Measurements from ENCODE around the gene CEP89. TPM values are rescaled to one million over a fixed set of nuclear protein-coding genes. Genes with fewer than 3 reads are reported as not detected.

The CEP89 gene
- total and polyA plus RNA-seq, 4 donors, result 8.7 to 18.7 (median 14.0) TPM

- Histone ChIP-seq H3K36me3 (ENCODE audit: control insufficient read depth in 4 of 4, insufficient read depth in 4 of 4, low read length in 4 of 4) (no peaks in the 10 kb centered on the region), H3K4me3 (no peak overlapping the region), H3K4me1 (ENCODE audit: control insufficient read depth in 5 of 5, insufficient read depth in 5 of 5, low read length in 5 of 5) (no peaks in the 10 kb centered on the region), H3K9me3 (ENCODE audit: control insufficient read depth in 4 of 4, insufficient read depth in 3 of 4, low read length in 3 of 4) (no peaks in the 10 kb centered on the region), H3K9ac (ENCODE audit: insufficient read depth in 1 of 2, low read length in 2 of 2) (no peak overlapping the region), H3K27ac (ENCODE audit: low read depth in 1 of 2, low read length in 1 of 2) (no peak overlapping the region), H3K27me3 (ENCODE audit: control insufficient read depth in 3 of 3, insufficient read depth in 3 of 3, low read length in 2 of 3) (no peaks in the 10 kb centered on the region)
- no peak for DNase-seq
- ATAC-seq (ENCODE audit: insufficient read depth, low FRiP score), result no peak
- WGBS, 2 donors, result 91 to 92% methylated on average over 19 of the region's 19 CpGs
- TF ChIP-seq, protein P1, sequence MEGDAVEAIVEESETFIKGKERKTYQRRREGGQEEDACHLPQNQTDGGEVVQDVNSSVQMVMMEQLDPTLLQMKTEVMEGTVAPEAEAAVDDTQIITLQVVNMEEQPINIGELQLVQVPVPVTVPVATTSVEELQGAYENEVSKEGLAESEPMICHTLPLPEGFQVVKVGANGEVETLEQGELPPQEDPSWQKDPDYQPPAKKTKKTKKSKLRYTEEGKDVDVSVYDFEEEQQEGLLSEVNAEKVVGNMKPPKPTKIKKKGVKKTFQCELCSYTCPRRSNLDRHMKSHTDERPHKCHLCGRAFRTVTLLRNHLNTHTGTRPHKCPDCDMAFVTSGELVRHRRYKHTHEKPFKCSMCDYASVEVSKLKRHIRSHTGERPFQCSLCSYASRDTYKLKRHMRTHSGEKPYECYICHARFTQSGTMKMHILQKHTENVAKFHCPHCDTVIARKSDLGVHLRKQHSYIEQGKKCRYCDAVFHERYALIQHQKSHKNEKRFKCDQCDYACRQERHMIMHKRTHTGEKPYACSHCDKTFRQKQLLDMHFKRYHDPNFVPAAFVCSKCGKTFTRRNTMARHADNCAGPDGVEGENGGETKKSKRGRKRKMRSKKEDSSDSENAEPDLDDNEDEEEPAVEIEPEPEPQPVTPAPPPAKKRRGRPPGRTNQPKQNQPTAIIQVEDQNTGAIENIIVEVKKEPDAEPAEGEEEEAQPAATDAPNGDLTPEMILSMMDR (IDR thresholded peaks at IDR 0.05; ENCODE audit: control extremely low read depth, extremely low read depth), result no peak
These were observed 109.6 kb downstream of the CEP89 start for GRCh38 chr19:32862173-32862572.

GRCh38 chr19:32861596-32861995 is 110.2 kb downstream of the CEP89 start:
- DNase-seq, result no peak
- TF ChIP-seq, protein P1 (IDR thresholded peaks at IDR 0.05; ENCODE audit: control extremely low read depth, extremely low read depth), result no peak
- H3K4me1 ChIP-seq (ENCODE audit: control insufficient read depth in 5 of 5, insufficient read depth in 5 of 5, low read length in 5 of 5), result no peaks in the 10 kb centered on the region
- 98 to 100% methylated on average over 3 of the region's 3 CpGs for WGBS, 2 donors
- no peak for ATAC-seq (ENCODE audit: insufficient read depth, low FRiP score)
- H3K9ac ChIP-seq (ENCODE audit: insufficient read depth in 1 of 2, low read length in 2 of 2), result no peak overlapping the region
- H3K27ac ChIP-seq (ENCODE audit: low read depth in 1 of 2, low read length in 1 of 2), result no peak overlapping the region
- no peaks in the 10 kb centered on the region for H3K27me3 ChIP-seq (ENCODE audit: control insufficient read depth in 3 of 3, insufficient read depth in 3 of 3, low read length in 2 of 3)
- no peaks in the 10 kb centered on the region for H3K36me3 ChIP-seq (ENCODE audit: control insufficient read depth in 4 of 4, insufficient read depth in 4 of 4, low read length in 4 of 4)
- no peak overlapping the region for H3K4me3 ChIP-seq
- H3K9me3 ChIP-seq (ENCODE audit: control insufficient read depth in 4 of 4, insufficient read depth in 3 of 4, low read length in 3 of 4), result no peaks in the 10 kb centered on the region

DNA sequence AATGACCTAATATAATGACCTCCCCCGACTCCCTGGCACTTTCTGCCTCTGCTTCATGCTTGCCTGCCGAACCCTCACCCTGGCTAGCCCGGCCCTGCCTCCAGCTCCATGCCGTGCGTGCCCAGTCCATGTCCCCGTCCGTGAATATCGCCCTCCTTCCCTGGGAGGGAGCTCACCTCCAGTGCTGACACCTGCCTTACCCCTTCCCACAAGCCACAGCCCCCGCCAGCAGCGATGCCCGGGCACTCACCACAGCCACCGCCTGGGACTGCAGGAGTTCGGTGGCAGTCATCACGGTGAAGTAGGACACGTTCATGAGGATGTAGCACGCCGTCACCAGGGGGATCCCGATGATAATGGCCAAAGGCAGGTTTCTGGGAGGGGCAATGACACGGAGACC is 112.2 kb downstream of the CEP89 start:
- WGBS, 2 donors, result 96 to 97% methylated on average over 19 of the region's 19 CpGs
- no peak overlapping the region for H3K4me3 ChIP-seq
- no peak overlapping the region for H3K27ac ChIP-seq (ENCODE audit: low read depth in 1 of 2, low read length in 1 of 2)
- TF ChIP-seq, protein P1 (IDR thresholded peaks at IDR 0.05; ENCODE audit: control extremely low read depth, extremely low read depth), result no peak
- no peaks in the 10 kb centered on the region for H3K9me3 ChIP-seq (ENCODE audit: control insufficient read depth in 4 of 4, insufficient read depth in 3 of 4, low read length in 3 of 4)
- ATAC-seq (ENCODE audit: insufficient read depth, low FRiP score) (no peak), DNase-seq (no peak)
- no peaks in the 10 kb centered on the region for H3K36me3 ChIP-seq (ENCODE audit: control insufficient read depth in 4 of 4, insufficient read depth in 4 of 4, low read length in 4 of 4)
- no peaks in the 10 kb centered on the region for H3K4me1 ChIP-seq (ENCODE audit: control insufficient read depth in 5 of 5, insufficient read depth in 5 of 5, low read length in 5 of 5)
- H3K9ac ChIP-seq (ENCODE audit: insufficient read depth in 1 of 2, low read length in 2 of 2), result no peak overlapping the region
- H3K27me3 ChIP-seq (ENCODE audit: control insufficient read depth in 3 of 3, insufficient read depth in 3 of 3, low read length in 2 of 3), result no peaks in the 10 kb centered on the region

- no peak overlapping the region for H3K4me3 ChIP-seq
- DNase-seq (no peak), ATAC-seq (ENCODE audit: insufficient read depth, low FRiP score) (no peak)
- no peak overlapping the region for H3K27ac ChIP-seq (ENCODE audit: low read depth in 1 of 2, low read length in 1 of 2)
- no peaks in the 10 kb centered on the region for H3K9me3 ChIP-seq (ENCODE audit: control insufficient read depth in 4 of 4, insufficient read depth in 3 of 4, low read length in 3 of 4)
- no peaks in the 10 kb centered on the region for H3K36me3 ChIP-seq (ENCODE audit: control insufficient read depth in 4 of 4, insufficient read depth in 4 of 4, low read length in 4 of 4)
- TF ChIP-seq, protein P1 (IDR thresholded peaks at IDR 0.05; ENCODE audit: control extremely low read depth, extremely low read depth), result no peak
- no peaks in the 10 kb centered on the region for H3K4me1 ChIP-seq (ENCODE audit: control insufficient read depth in 5 of 5, insufficient read depth in 5 of 5, low read length in 5 of 5)
- H3K27me3 ChIP-seq (ENCODE audit: control insufficient read depth in 3 of 3, insufficient read depth in 3 of 3, low read length in 2 of 3), result no peaks in the 10 kb centered on the region
- no peak overlapping the region for H3K9ac ChIP-seq (ENCODE audit: insufficient read depth in 1 of 2, low read length in 2 of 2)
- WGBS, 2 donors, result 97% methylated on average over 10 of the region's 10 CpGs
These were observed 113.2 kb downstream of the CEP89 start for GRCh38 chr19:32858559-32858958.

Measured in lung (tissue), 12 donors.